ENCODE measurements around the gene MEX3B. TPM values are rescaled to one million over a fixed set of nuclear protein-coding genes. Genes with fewer than 3 reads are reported as not detected.

MEX3B gene
- total RNA-seq, 1 experiment from 2014 or later: not detected

DNA sequence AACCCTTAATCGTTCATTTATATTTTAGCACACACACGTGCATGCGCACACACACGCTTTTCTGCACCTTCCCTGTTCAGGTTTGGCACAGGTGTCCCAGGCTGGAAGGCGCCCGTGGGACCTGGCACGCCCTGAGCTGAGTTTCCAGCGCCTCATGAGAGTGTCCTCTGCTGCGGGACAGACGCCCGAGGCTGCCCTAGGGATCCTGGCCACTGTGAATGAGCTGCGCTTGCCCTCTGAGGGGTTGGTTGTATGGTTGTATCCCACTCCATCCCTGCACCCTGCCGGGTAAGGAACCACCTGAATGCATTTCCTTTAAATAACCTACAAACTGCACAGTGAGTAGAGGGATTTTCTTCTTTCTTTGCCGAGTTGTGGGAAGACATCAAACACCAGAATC, 12.2 kb upstream of the MEX3B start:
- intact Hi-C loops (cut with micrococcal nuclease; ENCODE audit: unreplicated experiment): no loop called here
- no peaks in the 10 kb centered on the region for H3K36me3 ChIP-seq (ENCODE audit: low read depth)
- H3K79me2 ChIP-seq (ENCODE audit: low read depth): no peaks in the 10 kb centered on the region
- no peak for DNase-seq
- H3F3A ChIP-seq (ENCODE audit: insufficient read depth, low read depth): no peaks in the 10 kb centered on the region
- no TSS peak for BruUV-seq (replicated peaks)
- no peak overlapping the region for H3K27ac ChIP-seq
- no peak overlapping the region for H3K4me3 ChIP-seq
- H3K9me2 ChIP-seq (ENCODE audit: insufficient read depth): no peaks in the 10 kb centered on the region
- no peaks in the 10 kb centered on the region for H3K4me1 ChIP-seq (replicated peaks; ENCODE audit: insufficient read depth)
- CTCF ChIA-PET: no interaction called here
- H3K27me3 ChIP-seq (ENCODE audit: insufficient read depth, low read depth): peaks cover 95% of the 10 kb centered on the region
- no peak overlapping the region for H2AFZ ChIP-seq
- POLR2A ChIA-PET (ENCODE audit: unreplicated experiment): no interaction called here
- no peak overlapping the region for H3K4me2 ChIP-seq
- no peak for TF ChIP-seq EZH2 (IDR thresholded peaks at IDR 0.05; ENCODE audit: low read depth)
- TF ChIP-seq, protein P1, sequence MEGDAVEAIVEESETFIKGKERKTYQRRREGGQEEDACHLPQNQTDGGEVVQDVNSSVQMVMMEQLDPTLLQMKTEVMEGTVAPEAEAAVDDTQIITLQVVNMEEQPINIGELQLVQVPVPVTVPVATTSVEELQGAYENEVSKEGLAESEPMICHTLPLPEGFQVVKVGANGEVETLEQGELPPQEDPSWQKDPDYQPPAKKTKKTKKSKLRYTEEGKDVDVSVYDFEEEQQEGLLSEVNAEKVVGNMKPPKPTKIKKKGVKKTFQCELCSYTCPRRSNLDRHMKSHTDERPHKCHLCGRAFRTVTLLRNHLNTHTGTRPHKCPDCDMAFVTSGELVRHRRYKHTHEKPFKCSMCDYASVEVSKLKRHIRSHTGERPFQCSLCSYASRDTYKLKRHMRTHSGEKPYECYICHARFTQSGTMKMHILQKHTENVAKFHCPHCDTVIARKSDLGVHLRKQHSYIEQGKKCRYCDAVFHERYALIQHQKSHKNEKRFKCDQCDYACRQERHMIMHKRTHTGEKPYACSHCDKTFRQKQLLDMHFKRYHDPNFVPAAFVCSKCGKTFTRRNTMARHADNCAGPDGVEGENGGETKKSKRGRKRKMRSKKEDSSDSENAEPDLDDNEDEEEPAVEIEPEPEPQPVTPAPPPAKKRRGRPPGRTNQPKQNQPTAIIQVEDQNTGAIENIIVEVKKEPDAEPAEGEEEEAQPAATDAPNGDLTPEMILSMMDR (conservative IDR thresholded peaks at IDR 0.05): no peak
- no peaks in the 10 kb centered on the region for H3K9me3 ChIP-seq (ENCODE audit: insufficient read depth, low read depth)
- no peaks in the 10 kb centered on the region; the same call in 1 of the 2 replicates for H4K20me1 ChIP-seq (ENCODE audit: insufficient read depth)

DNA sequence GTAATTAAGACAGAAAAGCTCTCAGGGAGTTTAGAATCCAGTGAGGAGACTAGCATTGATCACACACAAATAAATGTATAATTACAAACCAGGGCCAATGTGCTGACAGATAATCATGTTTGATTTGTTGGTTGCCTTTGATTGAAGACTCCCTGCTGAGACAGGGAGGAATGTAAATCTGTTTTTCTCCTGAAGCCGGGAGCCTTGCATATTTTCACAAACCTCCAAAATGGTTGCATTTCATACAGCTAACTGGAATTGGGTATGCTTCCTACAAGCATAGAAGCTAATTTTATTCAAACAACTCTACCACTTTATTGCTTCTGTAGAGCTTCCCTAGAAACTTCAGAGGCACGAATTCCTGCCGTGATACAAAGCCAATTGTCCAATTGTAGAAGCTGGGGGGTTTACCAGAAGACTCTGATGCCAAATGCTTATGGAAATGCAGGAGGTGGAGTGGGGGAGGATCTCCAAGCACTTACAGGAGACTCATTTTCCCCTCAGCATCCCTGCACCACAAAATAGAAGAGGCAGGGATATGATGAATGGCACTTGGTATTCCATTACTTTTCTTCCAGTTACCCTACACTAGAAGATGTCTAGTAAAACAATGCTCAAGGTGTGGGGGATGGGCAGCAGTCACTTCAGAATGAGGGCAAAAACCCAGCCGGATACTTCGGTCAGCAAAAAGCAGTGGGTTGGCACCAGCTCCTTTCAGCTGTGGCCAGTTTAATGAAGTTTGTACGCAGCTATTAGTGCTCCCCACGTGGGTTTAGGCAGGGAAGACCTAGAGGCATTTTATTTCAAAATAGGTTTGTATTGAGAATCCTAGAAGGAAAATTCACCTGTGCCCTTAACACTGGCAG, 11.4 kb upstream of the MEX3B start:
- Histone ChIP-seq H3K27me3 (ENCODE audit: insufficient read depth, low read depth) (peaks cover 94% of the 10 kb centered on the region), H3K9me2 (ENCODE audit: insufficient read depth) (no peaks in the 10 kb centered on the region), H3K36me3 (ENCODE audit: low read depth) (no peaks in the 10 kb centered on the region), H3K79me2 (ENCODE audit: low read depth) (no peaks in the 10 kb centered on the region), H3K4me1 (replicated peaks; ENCODE audit: insufficient read depth) (no peaks in the 10 kb centered on the region), H2AFZ (no peak overlapping the region), H3K27ac (no peak overlapping the region), H3F3A (ENCODE audit: insufficient read depth, low read depth) (no peaks in the 10 kb centered on the region), H3K4me3 (no peak overlapping the region), H3K4me2 (no peak overlapping the region), H4K20me1 (ENCODE audit: insufficient read depth) (no peaks in the 10 kb centered on the region; the same call in 1 of the 2 replicates), H3K9me3 (ENCODE audit: insufficient read depth, low read depth) (no peaks in the 10 kb centered on the region)
- no TSS peak for BruUV-seq (replicated peaks)
- TF ChIP-seq, protein P1 (conservative IDR thresholded peaks at IDR 0.05): no peak
- no peak for TF ChIP-seq EZH2 (IDR thresholded peaks at IDR 0.05; ENCODE audit: low read depth)
- intact Hi-C loops (cut with micrococcal nuclease; ENCODE audit: unreplicated experiment): no loop called here
- CTCF ChIA-PET: no interaction called here
- POLR2A ChIA-PET (ENCODE audit: unreplicated experiment): no interaction called here
- no peak for DNase-seq

DNA sequence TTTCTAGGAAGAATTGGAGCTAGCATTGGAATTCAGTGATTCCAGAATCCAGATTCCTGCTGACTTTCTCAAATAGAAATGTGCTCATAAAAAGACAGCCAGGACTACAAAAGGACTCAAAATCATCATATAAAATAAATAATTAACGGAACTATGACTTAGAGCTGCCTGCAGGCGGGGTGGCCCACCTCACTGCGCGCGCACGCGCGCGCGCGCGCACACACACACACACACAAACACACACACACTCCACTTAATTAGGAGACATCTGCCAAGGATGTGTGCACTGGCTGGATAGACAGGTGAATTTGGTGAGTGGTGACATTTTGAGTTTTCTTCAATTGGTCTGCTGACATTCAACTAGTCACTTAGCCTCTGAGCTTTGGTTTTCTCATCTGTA, 6.9 kb upstream of the MEX3B start:
- no peak for DNase-seq
- peaks cover 90% of the 10 kb centered on the region for H3K27me3 ChIP-seq (ENCODE audit: insufficient read depth, low read depth)

More for the DNA sequence above, 6.9 kb upstream of the MEX3B start:
- H3K27ac ChIP-seq: no peak overlapping the region
- no peaks in the 10 kb centered on the region for H3K9me2 ChIP-seq (ENCODE audit: insufficient read depth)
- intact Hi-C loops (cut with micrococcal nuclease; ENCODE audit: unreplicated experiment): no loop called here
- ChIA-PET CTCF (no interaction called here), POLR2A (ENCODE audit: unreplicated experiment) (no interaction called here)
- TF ChIP-seq EZH2 (IDR thresholded peaks at IDR 0.05; ENCODE audit: low read depth): no peak
- TF ChIP-seq, protein P1 (conservative IDR thresholded peaks at IDR 0.05): no peak
- no peak overlapping the region for H3K4me3 ChIP-seq
- H3F3A ChIP-seq (ENCODE audit: insufficient read depth, low read depth): no peaks in the 10 kb centered on the region
- H3K4me2 ChIP-seq: no peak overlapping the region
- H4K20me1 ChIP-seq (ENCODE audit: insufficient read depth): no peaks in the 10 kb centered on the region; the same call in 1 of the 2 replicates
- H3K79me2 ChIP-seq (ENCODE audit: low read depth): no peaks in the 10 kb centered on the region
- no TSS peak for BruUV-seq (replicated peaks)
- no peaks in the 10 kb centered on the region for H3K9me3 ChIP-seq (ENCODE audit: insufficient read depth, low read depth)
- H2AFZ ChIP-seq: no peak overlapping the region
- H3K36me3 ChIP-seq (ENCODE audit: low read depth): no peaks in the 10 kb centered on the region
- H3K4me1 ChIP-seq (replicated peaks; ENCODE audit: insufficient read depth): no peaks in the 10 kb centered on the region

Data from PC-9 (cell line).